ENCODE measurements around the gene SEZ6.
"Not testable (repeated sequence)": the region's sequence is repeated elsewhere in the genome, so short reads cannot be mapped to it uniquely, and the experiment has no call there.

Gene SEZ6

GRCh38 chr17:28941251-28941650 is 64.6 kb downstream of the SEZ6 start:
- no peak overlapping the region for H3K4me3 ChIP-seq (ENCODE audit: low read depth, low read length)

DNA sequence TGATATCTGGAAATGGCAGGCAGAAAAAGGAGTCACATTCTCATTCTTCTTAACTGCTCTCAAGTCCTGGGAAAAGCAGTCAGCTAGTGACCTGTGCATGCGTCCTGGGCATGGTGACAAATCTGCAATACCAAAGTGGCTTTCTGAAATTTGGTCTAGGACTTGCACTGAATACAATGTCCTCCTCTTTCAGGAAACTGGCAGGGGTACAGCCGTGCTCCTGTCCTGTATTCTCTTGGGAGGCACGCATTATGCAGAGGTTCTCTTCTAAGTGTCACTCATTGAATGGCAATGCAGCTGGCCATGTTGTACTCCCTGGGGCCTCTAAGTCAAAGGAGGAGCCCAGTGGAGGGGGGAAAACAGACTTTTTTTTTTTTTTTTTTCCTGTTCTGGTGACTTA is 65.2 kb downstream of the SEZ6 start:
- H3K4me3 ChIP-seq (ENCODE audit: low read depth, low read length): no peak overlapping the region

- H3K4me3 ChIP-seq (ENCODE audit: low read depth, low read length): no peak overlapping the region
Measured at GRCh38 chr17:28940142-28940541, 65.7 kb downstream of the SEZ6 start.

DNA sequence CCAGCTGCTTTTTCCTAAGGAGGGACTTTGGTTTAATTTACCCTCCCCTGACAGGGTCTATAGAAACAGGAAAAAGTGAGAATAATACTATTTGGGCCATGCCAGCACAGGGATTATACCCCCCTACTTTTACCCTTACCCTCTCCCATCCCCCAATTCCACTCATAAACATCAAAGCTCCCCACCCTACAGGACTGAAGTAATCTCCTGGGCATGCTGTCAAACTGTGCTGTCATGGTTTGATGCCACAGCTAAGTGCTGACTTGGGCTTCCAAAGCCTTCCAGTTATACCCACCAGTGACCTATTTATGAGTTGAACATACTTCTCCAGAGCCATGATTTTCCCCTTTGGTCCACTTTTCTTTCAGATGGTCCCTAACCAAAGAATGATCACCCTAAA is 67.3 kb downstream of the SEZ6 start:
- no peak overlapping the region for H3K4me3 ChIP-seq (ENCODE audit: low read depth, low read length)

DNA sequence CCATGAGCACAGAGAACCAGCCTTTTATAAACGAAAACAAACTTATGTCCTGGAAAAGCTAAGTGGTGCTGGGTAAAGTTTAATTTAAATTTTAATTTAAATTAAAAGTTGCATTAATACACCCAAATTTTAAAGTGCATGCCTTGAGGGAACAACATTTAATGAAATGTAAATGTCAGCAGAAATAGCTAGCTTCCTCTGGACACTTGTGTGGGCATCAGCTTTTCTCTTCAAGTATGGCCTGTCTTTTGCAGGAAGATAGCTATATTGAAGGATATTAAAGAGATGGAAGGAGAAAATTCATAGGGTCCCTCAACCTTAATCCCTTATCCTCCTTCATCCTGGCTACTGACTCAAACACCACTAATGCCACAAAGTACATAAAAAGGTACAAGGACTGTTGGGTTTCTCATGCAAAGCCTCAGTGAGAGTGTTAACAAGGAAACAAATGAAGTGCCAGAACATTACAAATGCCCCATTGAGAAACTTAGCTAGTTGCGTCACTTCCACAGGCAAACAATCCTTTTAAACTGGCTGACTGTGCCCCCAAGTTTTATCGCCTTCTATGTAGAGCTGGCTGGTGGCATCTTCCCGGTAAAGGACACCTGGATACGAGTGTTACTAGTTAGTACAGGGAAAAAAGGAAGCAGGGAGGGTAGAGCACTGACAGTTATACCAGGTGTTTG is 68.6 kb downstream of the SEZ6 start:
- no peak overlapping the region for H3K4me3 ChIP-seq (ENCODE audit: low read depth, low read length)

GRCh38 chr17:28935744-28936460 is 69.9 kb downstream of the SEZ6 start:
- no peak overlapping the region for H3K4me3 ChIP-seq (ENCODE audit: low read depth, low read length)

GRCh38 chr17:28934508-28934907 is 71.3 kb downstream of the SEZ6 start:
- H3K4me3 ChIP-seq (ENCODE audit: low read depth, low read length): not testable (repeated sequence)

DNA sequence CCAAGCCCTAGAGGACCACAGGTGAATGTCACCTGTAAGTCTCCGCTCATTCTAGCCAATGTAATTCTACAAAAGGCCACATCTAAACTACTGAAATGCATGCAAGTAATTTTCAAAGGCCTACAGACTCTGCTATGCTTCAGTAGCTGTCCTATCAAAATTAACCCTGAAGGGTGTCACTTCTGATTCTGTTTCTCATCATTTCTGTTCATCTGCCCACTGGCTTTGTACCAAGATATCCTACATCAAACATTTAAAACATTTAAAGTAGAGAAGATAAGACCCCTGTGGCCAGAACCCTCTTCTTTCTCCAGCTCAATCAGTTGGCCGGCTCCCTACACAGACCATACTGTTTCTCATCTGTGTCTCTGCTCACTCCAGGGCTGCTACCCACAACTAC is 76.0 kb downstream of the SEZ6 start:
- no peak overlapping the region for H3K4me3 ChIP-seq (ENCODE audit: low read depth, low read length)

GRCh38 chr17:28928061-28928460 is 77.8 kb downstream of the SEZ6 start:
- H3K4me3 ChIP-seq (ENCODE audit: low read depth, low read length): no peak overlapping the region

- H3K4me3 ChIP-seq (ENCODE audit: low read depth, low read length): no peak overlapping the region
Measured at GRCh38 chr17:28926786-28927185, 79.0 kb downstream of the SEZ6 start.

GRCh38 chr17:28926366-28926765 is 79.5 kb downstream of the SEZ6 start:
- H3K4me3 ChIP-seq (ENCODE audit: low read depth, low read length): no peak overlapping the region

GRCh38 chr17:28925912-28926365 is 79.9 kb downstream of the SEZ6 start:
- no peak overlapping the region for H3K4me3 ChIP-seq (ENCODE audit: low read depth, low read length)

- no peak overlapping the region for H3K4me3 ChIP-seq (ENCODE audit: low read depth, low read length)
Measured at GRCh38 chr17:28920201-28920600, 85.6 kb downstream of the SEZ6 start.

GRCh38 chr17:28918295-28918694 is 87.5 kb downstream of the SEZ6 start:
- no peak overlapping the region for H3K4me3 ChIP-seq (ENCODE audit: low read depth, low read length)

GRCh38 chr17:28917465-28917864 is 88.4 kb downstream of the SEZ6 start:
- H3K4me3 ChIP-seq (ENCODE audit: low read depth, low read length): no peak overlapping the region

DNA sequence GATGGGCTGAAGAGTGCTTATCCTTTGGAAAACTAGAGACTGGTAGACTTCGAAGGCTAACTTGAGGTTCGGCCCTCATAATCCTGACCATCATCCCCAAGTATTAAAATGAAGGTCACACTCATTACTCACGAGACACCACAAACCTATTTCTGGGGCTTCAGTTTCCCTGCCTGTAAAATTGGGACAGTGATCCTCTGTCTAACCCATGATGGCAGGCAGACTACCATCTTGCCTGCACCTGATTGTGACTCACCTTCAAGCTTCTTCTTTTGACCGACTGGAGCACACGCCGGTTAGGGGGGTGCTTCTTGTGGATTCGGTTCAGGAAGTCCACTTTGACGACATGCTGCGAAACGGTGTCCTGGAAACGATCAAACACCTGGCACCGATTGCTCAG is 88.8 kb downstream of the SEZ6 start:
- no peak overlapping the region for H3K4me3 ChIP-seq (ENCODE audit: low read depth, low read length)

- no peak overlapping the region for H3K4me3 ChIP-seq (ENCODE audit: low read depth, low read length)
Measured at GRCh38 chr17:28916302-28916934, 89.4 kb downstream of the SEZ6 start.

GRCh38 chr17:28912938-28913333 is 92.9 kb downstream of the SEZ6 start:
- no peak overlapping the region for H3K4me3 ChIP-seq (ENCODE audit: low read depth, low read length)

- H3K4me3 ChIP-seq (ENCODE audit: low read depth, low read length): no peak overlapping the region
Measured at GRCh38 chr17:28912281-28912937, 93.4 kb downstream of the SEZ6 start.

GRCh38 chr17:28911411-28912045 is 94.3 kb downstream of the SEZ6 start:
- H3K4me3 ChIP-seq (ENCODE audit: low read depth, low read length): no peak overlapping the region

GRCh38 chr17:28910534-28910933 is 95.3 kb downstream of the SEZ6 start:
- H3K4me3 ChIP-seq (ENCODE audit: low read depth, low read length): no peak overlapping the region

Data from iPS-11a (cell line).